Neural cell (in vitro differentiated cells): Measurements from ENCODE around the gene TMEM107. TPM values are rescaled to one million over a fixed set of nuclear protein-coding genes. Genes with fewer than 3 reads are reported as not detected.

Experiments
- H2AFZ ChIP-seq: fragments of 200-600, 300-800 bp; sonication (generic), shearing (Covaris generic); 2 replicates; pipeline ENCODE4 v1.6.0; 2014; ENCODE audit warnings: low read depth, mild to moderate bottlenecking, antibody characterized with exemption, low read length, moderate library complexity
- H3F3A ChIP-seq: fragments of 200-600 bp; shearing (Covaris generic); 2 replicates; pipeline ENCODE4 v1.6.1; 2016; ENCODE audit warnings: mild to moderate bottlenecking, moderate library complexity, mixed read lengths, antibody characterized with exemption, low read length; ENCODE audit not compliant: insufficient read depth, poor library complexity, severe bottlenecking
- H3K27ac ChIP-seq: fragments of 200-600, 300-800 bp; sonication (generic), shearing (Covaris generic); 2 replicates; pipeline ENCODE4 v1.5.1; 2014; ENCODE audit warnings: mild to moderate bottlenecking, low read length, moderate library complexity
- H3K27me3 ChIP-seq: fragments of 300-800, 200-600 bp; sonication (generic), shearing (Covaris generic); 2 replicates; pipeline ENCODE4 v1.6.0; 2014; ENCODE audit warnings: mild to moderate bottlenecking, low read depth, low read length, moderate library complexity; ENCODE audit not compliant: insufficient read depth
- H3K36me3 ChIP-seq: fragments of 300-800, 200-600 bp; sonication (generic), shearing (Covaris generic); 2 replicates; pipeline ENCODE4 v1.5.1; 2014; ENCODE audit warnings: mild to moderate bottlenecking, antibody characterized with exemption, low read length, moderate library complexity; ENCODE audit not compliant: insufficient read depth
- H3K4me2 ChIP-seq: fragments of 300-800, 200-600 bp; sonication (generic), shearing (Covaris generic); 2 replicates; pipeline ENCODE4 v1.6.0; 2014; ENCODE audit warnings: mild to moderate bottlenecking, low read length
- H3K4me3 ChIP-seq: fragments of 300-800, 200-600 bp; sonication (generic), shearing (Covaris generic); 2 replicates; pipeline ENCODE4 v1.5.1; 2014; ENCODE audit warnings: mild to moderate bottlenecking, low read length, moderate library complexity
- H3K79me2 ChIP-seq: fragments of 200-600 bp; shearing (Covaris generic); replicated peaks from 2 replicates; pipeline ENCODE4 v1.6.0; 2014; ENCODE audit warnings: mild to moderate bottlenecking, low read length, moderate library complexity; ENCODE audit not compliant: insufficient read depth
- H3K9ac ChIP-seq: fragments of 300-800, 200-600 bp; sonication (generic), shearing (Covaris generic); 2 replicates; pipeline ENCODE4 v1.6.1; 2016; ENCODE audit warnings: mild to moderate bottlenecking, low read length, mixed read lengths
- H3K9me2 ChIP-seq: fragments of 200-600 bp; shearing (Covaris generic); 2 replicates; pipeline ENCODE4 v1.6.1; 2016; ENCODE audit warnings: mild to moderate bottlenecking, low read length, mixed read lengths; ENCODE audit not compliant: insufficient read depth
- H3K9me3 ChIP-seq: fragments of 200-600, 300-800 bp; sonication (generic), shearing (Covaris generic); 2 replicates; pipeline ENCODE4 v1.6.1; 2016; ENCODE audit warnings: mild to moderate bottlenecking, mixed run types, low read length, moderate library complexity, mixed read lengths
- H4K20me1 ChIP-seq: fragments of 200-600 bp; shearing (Covaris generic); 2 replicates; pipeline ENCODE4 v1.6.1; 2016; ENCODE audit warnings: mild to moderate bottlenecking, mixed run types; ENCODE audit not compliant: insufficient read depth
- EP300 ChIP-seq: fragments of 450-650 bp; conservative IDR thresholded peaks from 2 replicates; pipeline ENCODE4 v1.6.1; 2014; ENCODE audit warnings: antibody characterized with exemption, mild to moderate bottlenecking, moderate library complexity; ENCODE audit not compliant: poor library complexity, severe bottlenecking
- EZH2 ChIP-seq: fragments of 200-600, 300-800 bp; shearing (Covaris generic), sonication (generic); IDR thresholded peaks from 2 replicates; pipeline ENCODE4 v1.6.1; 2014; ENCODE audit warnings: antibody characterized with exemption, low read length, borderline replicate concordance, mild to moderate bottlenecking; ENCODE audit not compliant: insufficient read depth, poor library complexity, severe bottlenecking
- MXI1 ChIP-seq: fragments of 450-650 bp; conservative IDR thresholded peaks from 2 replicates; pipeline ENCODE4 v1.6.1; 2014; ENCODE audit warnings: antibody characterized with exemption, mild to moderate bottlenecking; ENCODE audit not compliant: poor library complexity, severe bottlenecking
- POLR2AphosphoS5 ChIP-seq: IDR thresholded peaks from 2 replicates; pipeline ENCODE4 v1.6.1; 2012
- RAD21 ChIP-seq: fragments of 450-650 bp; conservative IDR thresholded peaks from 2 replicates; pipeline ENCODE4 v1.6.1; 2014; ENCODE audit warnings: antibody characterized with exemption, mild to moderate bottlenecking, moderate library complexity
- SMC3 ChIP-seq: fragments of 450-650 bp; conservative IDR thresholded peaks from 2 replicates; pipeline ENCODE4 v1.6.1; 2014; ENCODE audit warnings: antibody characterized with exemption, mild to moderate bottlenecking, moderate library complexity; ENCODE audit not compliant: poor library complexity
- TAF1 ChIP-seq: IDR thresholded peaks from 2 replicates; pipeline ENCODE4 v1.6.1; 2012; ENCODE audit warnings: low read depth
- polyA plus RNA-seq: library from polyadenylated mRNA; depleted of rRNA; stranded (reverse); fragments of >200 nt; gene quantifications from 2 replicates; pipeline ENCODE4 v1.2.3, GENCODE V29; 2014
- TF ChIP-seq, protein P1 (sequence below): IDR thresholded peaks from 2 replicates; pipeline ENCODE4 v1.6.1; 2012; ENCODE audit warnings: borderline replicate concordance
- TF ChIP-seq, protein P2 (sequence below): fragments of 450-650 bp; IDR thresholded peaks from 2 replicates; pipeline ENCODE4 v1.5.1; 2014; ENCODE audit warnings: antibody characterized with exemption, mild to moderate bottlenecking, moderate library complexity; ENCODE audit not compliant: poor library complexity, severe bottlenecking

Gene TMEM107
- polyA plus RNA-seq, 1 donor from 2014 or later = 31.7 TPM

DNA sequence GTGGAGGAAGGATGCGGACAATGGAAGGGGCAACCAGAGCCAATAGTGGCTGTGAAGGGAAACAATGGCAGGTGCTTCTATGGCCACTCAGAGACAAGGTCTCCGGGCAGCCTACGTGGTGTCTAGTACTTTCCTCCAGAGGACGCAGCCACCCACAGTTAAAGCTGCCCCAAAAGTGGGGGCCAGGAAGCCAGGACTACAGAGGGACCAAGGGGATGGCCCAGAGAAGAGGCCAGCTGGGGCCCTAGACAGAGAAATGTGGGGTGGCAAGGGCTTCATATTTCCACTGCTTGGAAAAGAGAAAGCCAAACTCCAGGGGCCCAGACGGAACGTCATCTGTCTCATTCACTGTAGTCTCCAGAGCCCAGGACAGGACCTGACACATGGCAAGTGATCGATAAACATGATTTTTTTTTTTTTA is 23.1 kb downstream of the TMEM107 start:
- Histone ChIP-seq H4K20me1 (no peaks in the 10 kb centered on the region), H3K27ac (peak overlapping the region; percentile 95), H2AFZ (no peak overlapping the region), H3K27me3 (no peaks in the 10 kb centered on the region), H3K9me3 (no peaks in the 10 kb centered on the region), H3K79me2 (no peaks in the 10 kb centered on the region), H3K36me3 (no peaks in the 10 kb centered on the region), H3F3A (peaks cover 6% of the 10 kb centered on the region), H3K4me2 (peak overlapping the region; percentile 51), H3K9ac (peak overlapping the region; percentile 95), H3K4me3 (peak overlapping the region; percentile 92), H3K9me2 (no peaks in the 10 kb centered on the region)
- TF ChIP-seq, protein P1, sequence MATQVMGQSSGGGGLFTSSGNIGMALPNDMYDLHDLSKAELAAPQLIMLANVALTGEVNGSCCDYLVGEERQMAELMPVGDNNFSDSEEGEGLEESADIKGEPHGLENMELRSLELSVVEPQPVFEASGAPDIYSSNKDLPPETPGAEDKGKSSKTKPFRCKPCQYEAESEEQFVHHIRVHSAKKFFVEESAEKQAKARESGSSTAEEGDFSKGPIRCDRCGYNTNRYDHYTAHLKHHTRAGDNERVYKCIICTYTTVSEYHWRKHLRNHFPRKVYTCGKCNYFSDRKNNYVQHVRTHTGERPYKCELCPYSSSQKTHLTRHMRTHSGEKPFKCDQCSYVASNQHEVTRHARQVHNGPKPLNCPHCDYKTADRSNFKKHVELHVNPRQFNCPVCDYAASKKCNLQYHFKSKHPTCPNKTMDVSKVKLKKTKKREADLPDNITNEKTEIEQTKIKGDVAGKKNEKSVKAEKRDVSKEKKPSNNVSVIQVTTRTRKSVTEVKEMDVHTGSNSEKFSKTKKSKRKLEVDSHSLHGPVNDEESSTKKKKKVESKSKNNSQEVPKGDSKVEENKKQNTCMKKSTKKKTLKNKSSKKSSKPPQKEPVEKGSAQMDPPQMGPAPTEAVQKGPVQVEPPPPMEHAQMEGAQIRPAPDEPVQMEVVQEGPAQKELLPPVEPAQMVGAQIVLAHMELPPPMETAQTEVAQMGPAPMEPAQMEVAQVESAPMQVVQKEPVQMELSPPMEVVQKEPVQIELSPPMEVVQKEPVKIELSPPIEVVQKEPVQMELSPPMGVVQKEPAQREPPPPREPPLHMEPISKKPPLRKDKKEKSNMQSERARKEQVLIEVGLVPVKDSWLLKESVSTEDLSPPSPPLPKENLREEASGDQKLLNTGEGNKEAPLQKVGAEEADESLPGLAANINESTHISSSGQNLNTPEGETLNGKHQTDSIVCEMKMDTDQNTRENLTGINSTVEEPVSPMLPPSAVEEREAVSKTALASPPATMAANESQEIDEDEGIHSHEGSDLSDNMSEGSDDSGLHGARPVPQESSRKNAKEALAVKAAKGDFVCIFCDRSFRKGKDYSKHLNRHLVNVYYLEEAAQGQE = no peak
- TF ChIP-seq EP300 = no peak

DNA sequence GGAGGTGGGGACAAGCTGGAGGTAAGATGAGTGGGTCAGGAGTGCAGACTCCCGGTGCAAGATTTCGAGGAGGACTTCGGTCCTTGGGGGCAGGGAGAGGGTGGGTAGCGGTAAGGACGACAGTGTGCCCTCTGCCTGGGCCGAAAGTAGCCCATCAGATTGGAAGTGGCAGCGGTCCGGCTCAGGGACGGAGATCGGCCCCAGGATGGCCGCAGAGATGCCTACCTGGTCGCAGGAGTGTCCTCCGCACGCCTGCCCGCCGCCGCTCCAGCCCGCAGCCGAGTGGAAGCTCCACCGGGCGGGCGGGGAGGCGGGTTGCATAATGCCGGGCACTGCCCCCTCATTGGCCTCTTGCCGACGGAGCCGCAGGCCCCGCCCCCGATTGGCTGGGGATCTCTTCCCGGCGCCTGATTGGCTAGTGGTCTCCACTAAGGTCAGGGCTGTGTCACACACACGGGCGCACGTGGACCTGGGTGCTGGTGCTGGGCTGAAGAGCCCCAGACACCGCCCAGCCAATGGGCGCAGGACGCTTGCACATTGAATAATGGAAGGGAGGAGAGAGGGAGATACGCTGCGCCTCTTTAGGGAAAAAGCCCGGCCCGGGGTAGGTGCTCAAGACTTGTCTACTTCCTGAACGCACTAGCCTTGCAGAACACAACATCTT is 23.9 kb downstream of the TMEM107 start, which contains the start of gene PER1:
Gene PER1 (minus strand): TSS at position 293 of the 664 bp plus-strand sequence. CDS start 1,698 bp downstream, outside the sequence.
- Histone ChIP-seq H3K9ac (peak within 1 kb of the TSS; percentile 95), H3K36me3 (no peaks in the 10 kb centered on the region), H4K20me1 (no peaks in the 10 kb centered on the region), H3K27ac (peak within 1 kb of the TSS; percentile 95), H2AFZ (peak within 1 kb of the TSS; percentile 2), H3K79me2 (no peaks in the 10 kb centered on the region), H3F3A (peaks cover 6% of the 10 kb centered on the region), H3K4me2 (peak within 1 kb of the TSS; percentile 89), H3K27me3 (no peaks in the 10 kb centered on the region), H3K4me3 (peak within 1 kb of the TSS; percentile 92), H3K9me3 (no peaks in the 10 kb centered on the region), H3K9me2 (no peaks in the 10 kb centered on the region)
- no peak for TF ChIP-seq RAD21
- TF ChIP-seq MXI1 = peak; percentile 86
- TF ChIP-seq, protein P2, sequence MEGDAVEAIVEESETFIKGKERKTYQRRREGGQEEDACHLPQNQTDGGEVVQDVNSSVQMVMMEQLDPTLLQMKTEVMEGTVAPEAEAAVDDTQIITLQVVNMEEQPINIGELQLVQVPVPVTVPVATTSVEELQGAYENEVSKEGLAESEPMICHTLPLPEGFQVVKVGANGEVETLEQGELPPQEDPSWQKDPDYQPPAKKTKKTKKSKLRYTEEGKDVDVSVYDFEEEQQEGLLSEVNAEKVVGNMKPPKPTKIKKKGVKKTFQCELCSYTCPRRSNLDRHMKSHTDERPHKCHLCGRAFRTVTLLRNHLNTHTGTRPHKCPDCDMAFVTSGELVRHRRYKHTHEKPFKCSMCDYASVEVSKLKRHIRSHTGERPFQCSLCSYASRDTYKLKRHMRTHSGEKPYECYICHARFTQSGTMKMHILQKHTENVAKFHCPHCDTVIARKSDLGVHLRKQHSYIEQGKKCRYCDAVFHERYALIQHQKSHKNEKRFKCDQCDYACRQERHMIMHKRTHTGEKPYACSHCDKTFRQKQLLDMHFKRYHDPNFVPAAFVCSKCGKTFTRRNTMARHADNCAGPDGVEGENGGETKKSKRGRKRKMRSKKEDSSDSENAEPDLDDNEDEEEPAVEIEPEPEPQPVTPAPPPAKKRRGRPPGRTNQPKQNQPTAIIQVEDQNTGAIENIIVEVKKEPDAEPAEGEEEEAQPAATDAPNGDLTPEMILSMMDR = no peak
- TF ChIP-seq POLR2AphosphoS5 = peak; percentile 99
- no peak for TF ChIP-seq SMC3
- TF ChIP-seq TAF1 = peak; percentile 85
- TF ChIP-seq, protein P1 = peak; percentile 85
- no peak for TF ChIP-seq EZH2
- peak; percentile 53 for TF ChIP-seq EP300
